ENCODE data around the gene HOXB5.
A peak's percentile ranks its signal among the peaks of the same experiment; 100 is the strongest.

Gene HOXB5

GRCh38 chr17:48586355-48587258, 7.0 kb downstream of the HOXB5 start:
- H3K27ac ChIP-seq = no peak overlapping the region
- H3K4me1 ChIP-seq = no peaks in the 10 kb centered on the region
- peak overlapping the region; percentile 94 for H3K4me3 ChIP-seq (ENCODE audit: low read depth, low read length)
- TF ChIP-seq CTCF (IDR thresholded peaks at IDR 0.05) = no peak
- peak overlapping the region; percentile 98 for H3K4me2 ChIP-seq (ENCODE audit: low read length)
- H3K9me3 ChIP-seq (ENCODE audit: control insufficient read depth, low read length) = no peaks in the 10 kb centered on the region
- H3K79me2 ChIP-seq = no peaks in the 10 kb centered on the region
- no peaks in the 10 kb centered on the region for H3K36me3 ChIP-seq (ENCODE audit: control insufficient read depth, insufficient read depth, low read length)
- H3K27me3 ChIP-seq (ENCODE audit: control insufficient read depth, insufficient read depth, low read length) = no peaks in the 10 kb centered on the region
- no peak overlapping the region for H2AFZ ChIP-seq
- H3K9ac ChIP-seq = no peak overlapping the region

- no peaks in the 10 kb centered on the region for H3K36me3 ChIP-seq (ENCODE audit: control insufficient read depth, insufficient read depth, low read length)
- H3K79me2 ChIP-seq = no peaks in the 10 kb centered on the region
- no peaks in the 10 kb centered on the region for H3K27me3 ChIP-seq (ENCODE audit: control insufficient read depth, insufficient read depth, low read length)
- no peak overlapping the region for H3K9ac ChIP-seq
- no peak overlapping the region for H2AFZ ChIP-seq
- no peak overlapping the region for H3K27ac ChIP-seq
- no peak for TF ChIP-seq CTCF (IDR thresholded peaks at IDR 0.05)
- H3K4me2 ChIP-seq (ENCODE audit: low read length) = no peak overlapping the region
- H3K4me1 ChIP-seq = no peaks in the 10 kb centered on the region
- H3K4me3 ChIP-seq (ENCODE audit: low read depth, low read length) = no peak overlapping the region
- no peaks in the 10 kb centered on the region for H3K9me3 ChIP-seq (ENCODE audit: control insufficient read depth, low read length)
Measured at GRCh38 chr17:48584223-48584741, 9.3 kb downstream of the HOXB5 start.

- H3K9ac ChIP-seq = no peak overlapping the region
- H3K9me3 ChIP-seq (ENCODE audit: control insufficient read depth, low read length) = no peaks in the 10 kb centered on the region
- H3K36me3 ChIP-seq (ENCODE audit: control insufficient read depth, insufficient read depth, low read length) = no peaks in the 10 kb centered on the region
- no peaks in the 10 kb centered on the region for H3K27me3 ChIP-seq (ENCODE audit: control insufficient read depth, insufficient read depth, low read length)
- TF ChIP-seq CTCF (IDR thresholded peaks at IDR 0.05) = no peak
- no peak overlapping the region for H3K4me2 ChIP-seq (ENCODE audit: low read length)
- no peak overlapping the region for H2AFZ ChIP-seq
- no peaks in the 10 kb centered on the region for H3K79me2 ChIP-seq
- no peaks in the 10 kb centered on the region for H3K4me1 ChIP-seq
- no peak overlapping the region for H3K27ac ChIP-seq
- no peak overlapping the region for H3K4me3 ChIP-seq (ENCODE audit: low read depth, low read length)
Measured at GRCh38 chr17:48583708-48584222, 9.8 kb downstream of the HOXB5 start.

- H3K4me1 ChIP-seq = no peaks in the 10 kb centered on the region
- peak overlapping the region; percentile 68 for H3K4me3 ChIP-seq (ENCODE audit: low read depth, low read length)
- no peaks in the 10 kb centered on the region for H3K27me3 ChIP-seq (ENCODE audit: control insufficient read depth, insufficient read depth, low read length)
Measured at GRCh38 chr17:48582750-48583069, 10.9 kb downstream of the HOXB5 start.

More at GRCh38 chr17:48582750-48583069, 10.9 kb downstream of the HOXB5 start:
- Histone ChIP-seq H3K4me2 (ENCODE audit: low read length) (peak overlapping the region; percentile 77), H3K9ac (no peak overlapping the region), H2AFZ (no peak overlapping the region), H3K27ac (no peak overlapping the region), H3K9me3 (ENCODE audit: control insufficient read depth, low read length) (no peaks in the 10 kb centered on the region), H3K36me3 (ENCODE audit: control insufficient read depth, insufficient read depth, low read length) (no peaks in the 10 kb centered on the region), H3K79me2 (no peaks in the 10 kb centered on the region)
- TF ChIP-seq CTCF (IDR thresholded peaks at IDR 0.05) = no peak

All from parathyroid adenoma (tissue), 2 donors.